ENCODE results near the gene MTHFSD.

DNA sequence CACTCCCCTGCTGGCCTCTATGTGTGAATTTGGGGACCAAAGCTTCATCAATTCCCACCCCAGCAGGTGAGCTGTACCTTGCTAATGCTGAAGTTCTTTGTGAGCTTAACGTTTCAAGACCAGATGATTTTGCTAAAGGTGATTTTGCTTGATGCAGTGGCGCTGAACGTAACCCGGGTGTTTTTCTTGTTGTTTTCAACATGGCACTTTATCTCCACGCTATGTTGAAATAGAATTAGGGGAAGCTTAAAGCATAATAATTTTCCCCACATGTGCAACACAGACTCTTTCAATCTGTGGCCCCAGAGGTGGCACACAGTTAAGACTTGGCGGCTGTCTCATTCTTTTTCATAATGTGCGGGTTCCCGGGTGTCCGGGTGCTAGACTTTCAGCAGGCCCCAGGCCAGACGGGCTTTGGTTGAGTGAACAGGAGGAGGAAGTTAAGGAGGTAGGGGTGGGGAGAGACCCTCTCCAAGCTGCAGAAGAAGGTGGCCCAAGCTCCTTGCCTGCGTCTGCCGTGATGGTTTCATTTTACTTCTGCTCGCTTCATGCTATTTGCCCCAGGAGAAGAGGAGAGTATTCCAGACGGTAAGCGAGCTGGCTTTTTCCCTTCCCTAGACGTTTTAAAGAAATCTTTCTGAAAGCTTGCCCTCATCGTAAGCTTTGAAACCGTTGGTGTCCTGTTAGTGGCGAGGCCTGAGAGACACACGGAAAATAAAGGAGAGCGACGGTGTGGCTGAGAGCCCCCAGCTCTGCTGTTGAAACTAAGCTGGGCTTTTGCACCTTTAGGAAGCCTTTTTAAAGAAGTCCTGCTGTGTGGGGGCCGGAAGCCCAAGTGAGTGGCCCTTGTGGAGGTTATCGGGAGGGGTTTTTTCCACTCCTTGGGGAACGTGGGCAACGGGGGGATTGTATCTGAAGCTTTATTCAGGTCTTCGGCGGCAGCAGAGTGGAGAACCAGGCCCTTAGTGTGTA lies 15.8 kb upstream of the MTHFSD start:
- no peak for TF ChIP-seq POLR2A (IDR thresholded peaks at IDR 0.05)
- TF ChIP-seq, protein P1, sequence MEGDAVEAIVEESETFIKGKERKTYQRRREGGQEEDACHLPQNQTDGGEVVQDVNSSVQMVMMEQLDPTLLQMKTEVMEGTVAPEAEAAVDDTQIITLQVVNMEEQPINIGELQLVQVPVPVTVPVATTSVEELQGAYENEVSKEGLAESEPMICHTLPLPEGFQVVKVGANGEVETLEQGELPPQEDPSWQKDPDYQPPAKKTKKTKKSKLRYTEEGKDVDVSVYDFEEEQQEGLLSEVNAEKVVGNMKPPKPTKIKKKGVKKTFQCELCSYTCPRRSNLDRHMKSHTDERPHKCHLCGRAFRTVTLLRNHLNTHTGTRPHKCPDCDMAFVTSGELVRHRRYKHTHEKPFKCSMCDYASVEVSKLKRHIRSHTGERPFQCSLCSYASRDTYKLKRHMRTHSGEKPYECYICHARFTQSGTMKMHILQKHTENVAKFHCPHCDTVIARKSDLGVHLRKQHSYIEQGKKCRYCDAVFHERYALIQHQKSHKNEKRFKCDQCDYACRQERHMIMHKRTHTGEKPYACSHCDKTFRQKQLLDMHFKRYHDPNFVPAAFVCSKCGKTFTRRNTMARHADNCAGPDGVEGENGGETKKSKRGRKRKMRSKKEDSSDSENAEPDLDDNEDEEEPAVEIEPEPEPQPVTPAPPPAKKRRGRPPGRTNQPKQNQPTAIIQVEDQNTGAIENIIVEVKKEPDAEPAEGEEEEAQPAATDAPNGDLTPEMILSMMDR (IDR thresholded peaks at IDR 0.05), result no peak
